CD14-positive monocyte (primary cell): ENCODE results near the gene CINP. TPM values are rescaled to one million over a fixed set of nuclear protein-coding genes. Genes with fewer than 3 reads are reported as not detected.

Experiments used
- DNase-seq, 3 donors: peaks; one replicate each; pipeline ENCODE4 v3.0.0-alpha.2; 2011 to 2022
- H2AFZ ChIP-seq: 2 replicates; pipeline ENCODE4 v1.6.0; 2012; ENCODE audit warnings: mild to moderate bottlenecking, low read depth, low read length, inconsistent platforms; ENCODE audit not compliant: insufficient read depth, poor library complexity, severe bottlenecking
- H3K27ac ChIP-seq, 2 donors: 1 replicate in 1 of 2; 2 replicates in 1 of 2; pipeline ENCODE4 v1.5.1; 2012 to 2013; ENCODE audit warnings: low read length in 2 of 2, control low read depth in 1 of 2, inconsistent platforms in 1 of 2, low read depth in 1 of 2, mild to moderate bottlenecking in 1 of 2
- H3K27me3 ChIP-seq, 2 donors: one replicate each; pipeline versions ENCODE4 v1.6.0 to v1.6.1; 2011 to 2013; ENCODE audit warnings: low read length in 2 of 2; ENCODE audit not compliant: control insufficient read depth in 2 of 2, insufficient read depth in 2 of 2
- H3K36me3 ChIP-seq, 2 donors: replicated peaks in 1 of 2; 1 replicate in 1 of 2; 2 replicates in 1 of 2; pipeline versions ENCODE4 v1.5.1 to v1.6.1; 2012 to 2013; ENCODE audit warnings: low read length in 2 of 2, control low read depth in 1 of 2, inconsistent platforms in 1 of 2, mild to moderate bottlenecking in 1 of 2; ENCODE audit not compliant: insufficient read depth in 2 of 2, control insufficient read depth in 1 of 2
- H3K4me1 ChIP-seq, 2 donors: 1 replicate in 1 of 2; 2 replicates in 1 of 2; pipeline versions ENCODE4 v1.5.1 to v1.6.1; 2012 to 2013; ENCODE audit warnings: low read length in 2 of 2, control low read depth in 1 of 2, inconsistent platforms in 1 of 2, mild to moderate bottlenecking in 1 of 2, moderate library complexity in 1 of 2; ENCODE audit not compliant: insufficient read depth in 2 of 2, control insufficient read depth in 1 of 2
- H3K4me2 ChIP-seq: replicated peaks from 2 replicates; pipeline ENCODE3; 2012; ENCODE audit warnings: low read length, moderate library complexity, mild to moderate bottlenecking; ENCODE audit not compliant: poor library complexity, severe bottlenecking; ENCODE audit errors: extremely low read depth
- H3K4me3 ChIP-seq, 3 experiments: fragments of 200-600 bp in 1 of 3; sonication (generic) in 1 of 3; replicated peaks in 1 of 3; 1 replicate in 2 of 3; 2 replicates in 1 of 3; pipeline ENCODE4 v1.5.1; 2011 to 2013; ENCODE audit warnings: low read length in 3 of 3, mild to moderate bottlenecking in 3 of 3, control low read depth in 2 of 3, low read depth in 2 of 3, inconsistent platforms in 1 of 3, moderate library complexity in 1 of 3
- H3K79me2 ChIP-seq: 2 replicates; pipeline ENCODE4 v1.6.0; 2012; ENCODE audit warnings: mild to moderate bottlenecking, control low read depth, inconsistent platforms, low read length, moderate library complexity; ENCODE audit not compliant: insufficient read depth
- H3K9ac ChIP-seq: 2 replicates; pipeline ENCODE4 v1.6.0; 2017; ENCODE audit warnings: low read length, mild to moderate bottlenecking; ENCODE audit not compliant: insufficient read depth, poor library complexity, severe bottlenecking
- H3K9me3 ChIP-seq, 2 donors: replicated peaks in 1 of 2; 1 replicate in 1 of 2; 2 replicates in 1 of 2; pipeline versions ENCODE4 v1.5.1 to v1.6.1; 2012 to 2013; ENCODE audit warnings: low read length in 2 of 2, control low read depth in 1 of 2; ENCODE audit not compliant: control insufficient read depth in 1 of 2, insufficient read depth in 1 of 2
- H4K20me1 ChIP-seq: 2 replicates; pipeline ENCODE4 v1.6.0; 2012; ENCODE audit warnings: mild to moderate bottlenecking, low read length, control low read depth, moderate library complexity; ENCODE audit not compliant: insufficient read depth
- H3K27ac Mint-ChIP-seq, 7 donors: one replicate each; pipeline ENCODE4 v1.8.0; 2020; ENCODE audit warnings: mild to moderate bottlenecking in 7 of 7, mixed read lengths in 7 of 7, moderate library complexity in 6 of 7, inconsistent platforms in 2 of 7
- H3K27me3 Mint-ChIP-seq, 3 donors: one replicate each; pipeline ENCODE4 v1.8.0; 2021 to 2022; ENCODE audit warnings: low read depth in 3 of 3, mild to moderate bottlenecking in 3 of 3, mixed read lengths in 3 of 3, moderate library complexity in 3 of 3, inconsistent platforms in 1 of 3
- H3K36me3 Mint-ChIP-seq, 2 donors: one replicate each; pipeline ENCODE4 v1.8.0; 2020; ENCODE audit warnings: mixed read lengths in 2 of 2, inconsistent platforms in 1 of 2, mild to moderate bottlenecking in 1 of 2
- H3K4me1 Mint-ChIP-seq: one replicate; pipeline ENCODE4 v1.8.0; 2020; ENCODE audit warnings: mild to moderate bottlenecking, mixed read lengths
- H3K4me3 Mint-ChIP-seq, 2 donors: one replicate each; pipeline ENCODE4 v1.8.0; 2020; ENCODE audit warnings: mild to moderate bottlenecking in 2 of 2, mixed read lengths in 2 of 2, moderate library complexity in 1 of 2
- H3K9me3 Mint-ChIP-seq, 7 donors: one replicate each; pipeline ENCODE4 v1.8.0; 2020 to 2022; ENCODE audit warnings: mixed read lengths in 7 of 7, mild to moderate bottlenecking in 6 of 7, moderate library complexity in 6 of 7, inconsistent platforms in 2 of 7
- WGBS: methylation state at CpG from one replicate; pipeline ENCODE4 v1.1.5; 2013; ENCODE audit warnings: missing lambda C conversion rate; ENCODE audit not compliant: insufficient coverage; 5-methylcytosine and 5-hydroxymethylcytosine counted together
- intact Hi-C, 2 donors: fragments of 100-400 bp; cut with micrococcal nuclease; formaldehyde crosslinking; loops; one replicate each; pipeline versions ENCODE4 v1.15.0 to v1.15.1; 2023
- polyA plus RNA-seq, 3 donors: library from polyadenylated mRNA; depleted of rRNA in 1 of 3; unstranded in 2 of 3; stranded (reverse) in 1 of 3; fragments of 300-500 nt in 2 of 3; fragments of >200 nt in 1 of 3; fragmentation: Illumina TruSeq in 2 of 3; gene quantifications; 1 replicate in 2 of 3; 2 replicates in 1 of 3; pipeline ENCODE4 v1.2.3, GENCODE V29; 2012 to 2021
- TF ChIP-seq, protein P1 (sequence below): fragments of 200-600 bp; IDR thresholded peaks from one replicate; pipeline ENCODE4 v1.8.0; 2022; ENCODE audit warnings: antibody characterized with exemption, mild to moderate bottlenecking

CINP gene
- polyA plus RNA-seq, 3 donors, result 28.9 to 58.5 (median 57.1) TPM

DNA sequence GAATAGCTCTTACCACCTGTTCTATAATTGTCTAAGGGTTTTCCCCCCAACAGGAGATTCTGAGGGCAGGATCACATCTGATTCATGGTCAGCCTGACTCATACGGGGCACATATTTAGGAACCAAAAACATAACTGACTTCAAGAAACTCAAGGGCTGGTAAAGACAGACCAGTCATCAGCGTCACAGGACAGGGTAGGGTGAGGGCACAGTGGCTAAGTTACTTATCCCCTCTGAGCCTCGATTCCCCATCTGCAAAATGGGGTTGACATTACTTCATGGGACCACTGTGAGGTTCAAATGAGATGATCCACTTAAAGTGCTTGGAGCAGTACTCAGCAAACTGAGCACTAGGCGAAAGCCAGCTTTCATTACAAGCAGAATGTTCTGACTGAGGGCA lies 606 bp downstream of the CINP start:
- H3K79me2 ChIP-seq, result peaks cover 54% of the 10 kb centered on the region
- peak overlapping the region; percentile 88 for H2AFZ ChIP-seq
- H3K36me3 Mint-ChIP-seq, result peaks cover 31 to 33% of the 10 kb centered on the region in 2 donors
- H3K4me1 ChIP-seq, result peaks cover 22 to 31% of the 10 kb centered on the region in 2 donors
- no peaks in the 10 kb centered on the region for H4K20me1 ChIP-seq
- H3K9me3 Mint-ChIP-seq, result peaks cover 0 to 2% (median 0%) of the 10 kb centered on the region in 7 donors
- H3K9ac ChIP-seq, result peak overlapping the region; percentile 95
- DNase-seq, result peak; percentile 78 to 92 (median 79)
- H3K4me2 ChIP-seq, result peak overlapping the region; percentile 84
- H3K27ac Mint-ChIP-seq, result peak overlapping the region in 6 of 7 donors; percentile 96 to 99 (median 98)
- peaks cover 18 to 30% of the 10 kb centered on the region in 2 donors for H3K36me3 ChIP-seq
- peak overlapping the region; percentile 90 to 94 for H3K4me3 Mint-ChIP-seq
- H3K4me1 Mint-ChIP-seq, result peaks cover 13% of the 10 kb centered on the region
- H3K27me3 ChIP-seq, result no peaks in the 10 kb centered on the region
- TF ChIP-seq, protein P1, sequence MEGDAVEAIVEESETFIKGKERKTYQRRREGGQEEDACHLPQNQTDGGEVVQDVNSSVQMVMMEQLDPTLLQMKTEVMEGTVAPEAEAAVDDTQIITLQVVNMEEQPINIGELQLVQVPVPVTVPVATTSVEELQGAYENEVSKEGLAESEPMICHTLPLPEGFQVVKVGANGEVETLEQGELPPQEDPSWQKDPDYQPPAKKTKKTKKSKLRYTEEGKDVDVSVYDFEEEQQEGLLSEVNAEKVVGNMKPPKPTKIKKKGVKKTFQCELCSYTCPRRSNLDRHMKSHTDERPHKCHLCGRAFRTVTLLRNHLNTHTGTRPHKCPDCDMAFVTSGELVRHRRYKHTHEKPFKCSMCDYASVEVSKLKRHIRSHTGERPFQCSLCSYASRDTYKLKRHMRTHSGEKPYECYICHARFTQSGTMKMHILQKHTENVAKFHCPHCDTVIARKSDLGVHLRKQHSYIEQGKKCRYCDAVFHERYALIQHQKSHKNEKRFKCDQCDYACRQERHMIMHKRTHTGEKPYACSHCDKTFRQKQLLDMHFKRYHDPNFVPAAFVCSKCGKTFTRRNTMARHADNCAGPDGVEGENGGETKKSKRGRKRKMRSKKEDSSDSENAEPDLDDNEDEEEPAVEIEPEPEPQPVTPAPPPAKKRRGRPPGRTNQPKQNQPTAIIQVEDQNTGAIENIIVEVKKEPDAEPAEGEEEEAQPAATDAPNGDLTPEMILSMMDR, result no peak
- H3K27me3 Mint-ChIP-seq, result peaks cover 0 to 2% (median 0%) of the 10 kb centered on the region in 3 donors
- WGBS, result 37% methylated on average over 3 of the region's 4 CpGs
- intact Hi-C loops, result loop anchor here (5.0 to 10.0 kb wide), 4 partner anchors 45 to 275 kb away; partner anchors contain the start of genes ANKRD9 (in 1 of the 2), HSP90AA1 (in 1 of the 2) and ZNF839 (in 1 of the 2)
- peak overlapping the region; percentile 92 to 100 for H3K27ac ChIP-seq
- peak overlapping the region; percentile 90 to 95 (median 94) for H3K4me3 ChIP-seq
- no peaks in the 10 kb centered on the region for H3K9me3 ChIP-seq

DNA sequence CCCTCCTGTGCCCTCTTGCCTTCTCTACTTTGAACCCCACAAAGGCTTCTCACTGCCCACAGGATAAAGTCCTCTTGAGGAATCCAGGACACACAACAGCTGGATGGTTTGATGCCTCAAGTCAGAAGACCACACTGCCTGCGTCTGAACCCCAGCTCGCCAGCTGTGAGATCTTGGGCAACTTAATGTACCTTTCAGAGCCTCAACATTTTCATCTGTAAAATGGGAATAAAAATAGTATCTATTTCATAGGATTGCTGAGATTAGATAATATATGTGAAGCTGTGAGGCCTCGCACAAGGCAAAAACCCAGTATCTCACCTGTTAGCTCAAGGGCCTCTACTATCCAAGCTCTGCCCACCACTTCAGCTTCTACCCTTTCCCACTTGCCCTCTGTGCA lies 2.3 kb downstream of the CINP start:
- no peak overlapping the region for H3K27ac ChIP-seq
- H3K27me3 Mint-ChIP-seq, result peaks cover 0 to 2% (median 0%) of the 10 kb centered on the region in 3 donors
- peaks cover 13% of the 10 kb centered on the region for H3K4me1 Mint-ChIP-seq
- H3K27ac Mint-ChIP-seq, result peak overlapping the region in 3 of 7 donors; percentile 38 to 80 (median 61)
- H3K27me3 ChIP-seq, result no peaks in the 10 kb centered on the region
- intact Hi-C loops, result loop anchor here (5.0 to 10.0 kb wide), 4 partner anchors 43 to 273 kb away; partner anchors contain the start of genes ANKRD9 (in 1 of the 2), HSP90AA1 (in 1 of the 2) and ZNF839 (in 1 of the 2)
- H4K20me1 ChIP-seq, result no peaks in the 10 kb centered on the region
- H3K36me3 ChIP-seq, result peaks cover 32 to 47% of the 10 kb centered on the region in 2 donors
- H3K9ac ChIP-seq, result no peak overlapping the region
- peaks cover 0 to 2% (median 0%) of the 10 kb centered on the region in 7 donors for H3K9me3 Mint-ChIP-seq
- no peak overlapping the region for H2AFZ ChIP-seq
- H3K4me1 ChIP-seq, result peaks cover 22 to 31% of the 10 kb centered on the region in 2 donors
- peaks cover 47% of the 10 kb centered on the region for H3K79me2 ChIP-seq
- H3K4me2 ChIP-seq, result no peak overlapping the region
- 100% methylated on average over 1 of the region's 3 CpGs for WGBS
- TF ChIP-seq, protein P1, result no peak
- H3K36me3 Mint-ChIP-seq, result peaks cover 41 to 48% of the 10 kb centered on the region in 2 donors
- no peak overlapping the region for H3K4me3 ChIP-seq
- no peak overlapping the region for H3K4me3 Mint-ChIP-seq
- H3K9me3 ChIP-seq, result no peaks in the 10 kb centered on the region
- no peak for DNase-seq
